SHP77 (cell line): ENCODE data around the gene CACNA1C.

ENCODE experiments used
- DNase-seq, 2 experiments: peaks; one replicate each; lab custom pipeline; 2025; lab: John Stamatoyannopoulos, UW

CACNA1C gene

DNA sequence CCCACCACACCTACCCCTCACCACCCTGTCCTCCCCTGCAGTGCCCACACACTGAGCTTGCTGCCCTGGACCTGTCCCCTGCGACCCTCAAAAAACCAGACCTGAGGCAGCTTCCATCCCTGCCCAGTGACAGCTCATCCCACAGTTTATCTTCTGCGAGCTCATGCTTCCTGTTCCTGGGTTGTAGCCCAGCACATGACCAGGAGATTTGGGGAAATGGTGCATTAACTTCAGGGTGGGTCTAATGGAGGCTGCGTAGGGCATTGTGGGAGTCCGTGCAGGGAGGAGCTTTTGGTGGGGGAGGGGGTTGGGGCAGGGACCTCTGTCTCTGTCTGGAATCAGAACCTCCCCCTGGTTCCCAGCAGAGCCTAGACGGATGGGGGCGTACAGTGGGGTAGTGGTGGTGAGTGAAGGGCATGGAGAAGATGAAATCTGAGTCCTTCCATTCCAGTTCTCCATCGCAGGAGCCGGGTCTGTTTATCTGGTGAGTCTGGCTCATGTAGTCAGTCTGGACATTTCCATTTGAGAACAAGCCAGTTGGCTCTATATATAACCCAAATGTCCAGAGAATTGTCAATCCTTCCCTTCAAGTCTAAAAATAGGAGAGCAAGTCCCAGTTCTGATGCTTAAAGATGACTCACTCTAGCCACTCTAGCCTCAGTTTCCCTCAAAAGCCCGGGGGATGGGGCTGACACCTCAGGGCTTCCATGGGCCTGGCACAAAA, 270.9 kb downstream of the CACNA1C start:
- peak; percentile 40 to 60 for DNase-seq

DNA sequence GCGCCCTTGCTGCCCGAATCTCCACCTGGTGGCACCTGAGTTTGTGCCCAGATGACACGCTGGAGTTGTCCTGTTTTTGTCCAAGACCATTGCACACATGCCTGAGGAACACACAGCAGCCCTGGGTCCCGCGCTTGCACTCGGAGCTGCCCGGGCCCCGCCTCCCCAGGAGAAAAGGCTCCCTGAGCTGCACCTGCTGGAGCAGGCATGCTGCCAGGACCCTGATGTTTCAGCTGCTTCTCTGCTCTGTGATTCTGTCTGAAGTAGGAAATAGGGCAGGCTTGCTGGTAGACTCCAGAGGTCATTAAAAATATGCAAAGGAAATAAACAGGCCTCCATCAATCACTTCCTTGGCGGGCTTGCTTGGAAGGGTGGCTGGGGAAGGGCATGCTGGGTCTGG, 271.6 kb downstream of the CACNA1C start:
- peak; percentile 73 to 79 for DNase-seq

- DNase-seq: no peak
Measured at GRCh38 chr12:2325519-2325918, 272.7 kb downstream of the CACNA1C start.

GRCh38 chr12:2326470-2326869, 273.7 kb downstream of the CACNA1C start:
- DNase-seq: no peak

- no peak for DNase-seq
Measured at GRCh38 chr12:2328661-2329060, 275.9 kb downstream of the CACNA1C start.

DNA sequence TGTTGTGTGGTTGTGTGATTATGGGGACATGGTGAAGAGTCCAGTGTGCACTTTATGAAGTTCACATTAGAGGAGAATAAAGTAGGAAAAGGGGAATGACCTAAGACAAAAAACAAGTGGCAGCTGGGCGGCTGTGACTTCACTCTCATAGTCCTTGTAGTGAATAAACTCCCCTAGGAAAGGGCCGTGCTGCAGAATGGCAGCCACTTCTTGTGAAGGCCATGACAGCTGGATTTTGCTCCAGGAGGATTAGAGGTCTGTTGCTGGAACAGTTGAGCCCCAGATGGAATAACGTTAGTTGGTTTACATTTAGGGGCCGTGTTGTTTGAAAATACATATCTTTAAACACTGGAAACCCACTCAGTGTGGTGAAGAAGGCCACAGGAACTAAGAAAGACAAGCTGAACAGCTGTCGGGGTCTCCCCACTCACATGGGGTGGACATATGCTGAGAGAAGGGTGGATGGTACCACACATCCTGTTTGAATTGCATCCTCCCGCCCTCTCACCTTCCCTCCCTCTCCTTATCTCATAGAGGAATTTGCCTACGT, 276.9 kb downstream of the CACNA1C start:
- no peak for DNase-seq

GRCh38 chr12:2332236-2332635, 279.4 kb downstream of the CACNA1C start:
- DNase-seq: no peak

GRCh38 chr12:2332947-2333346, 280.2 kb downstream of the CACNA1C start:
- DNase-seq: no peak

- no peak for DNase-seq
Measured at GRCh38 chr12:2333491-2334195, 280.9 kb downstream of the CACNA1C start.

DNA sequence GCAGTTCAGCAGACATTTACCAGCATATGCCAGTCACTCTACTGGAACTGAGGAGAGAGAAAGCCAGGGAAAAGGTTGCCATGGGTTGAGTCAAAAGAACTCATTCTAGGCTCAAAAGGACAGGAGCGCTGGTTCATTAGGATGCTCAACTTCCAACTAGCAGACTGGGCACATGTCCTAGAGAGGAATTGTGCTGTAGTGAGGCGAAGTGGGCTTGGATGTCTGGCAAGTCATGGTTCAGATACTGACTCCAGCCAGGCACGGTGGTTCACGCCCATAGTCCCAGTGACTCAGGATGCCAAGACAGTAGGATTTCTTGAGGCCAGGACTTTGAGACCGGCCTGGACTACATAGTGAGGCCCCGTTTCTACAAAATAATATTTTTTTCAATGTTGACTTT, 281.5 kb downstream of the CACNA1C start:
- no peak for DNase-seq

DNA sequence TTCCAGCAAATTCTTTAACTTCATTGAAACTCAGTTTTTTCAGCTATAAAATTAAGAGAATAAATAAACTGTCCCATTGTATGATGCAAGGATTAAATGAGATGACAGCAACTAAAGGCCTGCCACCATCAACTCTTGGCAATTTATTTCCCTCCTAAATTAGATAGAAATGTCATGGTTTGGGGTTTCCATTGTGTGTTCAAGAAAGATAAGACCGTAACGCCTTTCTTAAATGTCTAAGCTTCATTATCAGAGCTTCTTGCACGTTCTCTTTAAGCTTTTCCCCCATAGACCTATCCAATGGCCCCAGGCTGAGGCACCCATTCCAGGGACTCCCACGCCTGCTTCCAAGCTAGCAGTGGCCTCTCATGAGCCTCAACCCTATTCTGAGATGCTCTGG, 281.9 kb downstream of the CACNA1C start:
- DNase-seq: no peak

DNA sequence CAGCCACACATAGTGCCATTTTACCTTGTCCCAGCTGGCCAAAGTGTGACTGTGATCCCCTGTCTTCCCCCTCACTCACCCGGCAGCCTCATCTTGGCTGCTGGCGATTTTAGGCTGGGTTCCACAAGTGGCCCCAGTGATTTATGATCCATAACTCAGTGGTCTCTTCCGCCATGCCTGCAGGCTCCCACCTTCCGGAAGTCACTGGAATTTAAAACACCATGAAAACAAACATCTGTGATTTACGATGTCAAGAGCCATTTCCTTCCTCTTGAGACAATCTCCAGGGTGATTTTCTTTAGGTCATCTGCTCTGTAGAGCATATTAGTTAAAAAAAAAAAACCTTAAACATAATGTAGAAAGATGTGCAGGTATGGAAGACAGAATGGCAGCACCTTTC, 282.3 kb downstream of the CACNA1C start:
- DNase-seq: no peak

DNA sequence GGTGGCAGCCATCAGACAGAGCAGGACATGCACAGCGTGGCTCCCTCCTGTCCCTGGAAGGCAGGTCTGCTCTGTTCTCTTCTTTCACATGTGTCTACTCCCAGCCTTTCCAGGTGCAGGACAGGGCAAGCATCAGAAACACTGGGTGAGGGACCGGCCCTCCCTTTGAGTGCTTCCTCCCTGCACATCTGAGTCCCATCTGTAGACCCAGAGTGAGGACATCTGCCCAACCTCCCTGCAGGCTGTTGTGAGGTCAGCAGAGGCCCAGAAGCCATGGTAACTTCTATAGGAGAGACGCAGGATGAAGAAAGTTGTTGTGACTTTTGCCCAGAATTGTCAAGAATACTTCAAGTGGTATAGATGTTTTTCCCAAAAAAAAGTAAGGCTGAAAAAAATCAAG, 282.7 kb downstream of the CACNA1C start:
- DNase-seq: peak in 1 of 2 experiments; percentile 6

- DNase-seq: no peak
Measured at GRCh38 chr12:2335916-2336315, 283.1 kb downstream of the CACNA1C start.

- no peak for DNase-seq
Measured at GRCh38 chr12:2336409-2336829, 283.6 kb downstream of the CACNA1C start.

DNA sequence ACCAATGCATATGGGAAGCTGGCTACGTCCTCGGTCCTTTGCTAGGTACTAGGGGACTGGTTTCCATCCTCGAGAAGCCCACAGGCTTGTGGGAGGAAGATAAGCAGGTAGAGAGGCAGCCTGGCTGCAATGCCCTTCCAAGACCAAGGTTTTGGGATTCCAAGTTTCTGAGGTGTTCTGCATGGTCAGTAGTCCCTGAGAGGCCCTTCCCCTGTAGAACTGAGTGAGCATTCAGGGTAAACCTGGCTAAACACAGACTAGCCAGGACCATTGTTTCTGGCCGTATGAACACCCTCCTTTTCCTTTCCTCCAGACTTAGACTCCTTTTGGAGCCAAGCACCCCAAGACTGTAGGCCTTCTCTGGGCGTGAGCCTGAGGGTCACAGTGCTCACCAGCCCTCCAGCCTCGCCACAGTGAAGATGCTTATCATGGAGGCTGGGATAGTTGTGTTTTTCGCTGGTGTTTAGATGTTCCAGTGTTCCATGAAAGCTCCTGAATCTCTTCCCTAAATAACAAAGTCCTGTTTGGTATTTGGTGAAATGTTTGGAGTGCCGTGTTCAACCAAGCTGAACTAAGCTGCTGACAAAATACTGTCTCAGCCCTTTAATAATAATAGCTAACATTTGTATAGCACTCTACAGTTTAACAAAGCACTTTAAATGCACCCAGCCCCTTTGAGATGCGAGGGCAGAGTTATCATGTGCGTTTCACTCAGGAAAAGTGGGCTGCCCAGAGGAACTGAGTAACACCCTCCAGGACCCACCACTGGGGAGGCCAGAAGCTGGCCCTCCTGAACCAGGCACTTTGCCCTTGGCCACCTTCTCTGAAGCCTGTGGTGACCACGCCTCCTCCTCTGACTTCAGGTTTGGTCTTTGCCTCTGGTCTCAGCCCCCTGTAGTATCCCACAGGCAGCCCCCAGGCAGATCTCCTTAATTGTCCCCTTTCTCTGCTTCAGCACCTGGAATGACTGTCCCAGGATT, 284.5 kb downstream of the CACNA1C start:
- DNase-seq: no peak

DNA sequence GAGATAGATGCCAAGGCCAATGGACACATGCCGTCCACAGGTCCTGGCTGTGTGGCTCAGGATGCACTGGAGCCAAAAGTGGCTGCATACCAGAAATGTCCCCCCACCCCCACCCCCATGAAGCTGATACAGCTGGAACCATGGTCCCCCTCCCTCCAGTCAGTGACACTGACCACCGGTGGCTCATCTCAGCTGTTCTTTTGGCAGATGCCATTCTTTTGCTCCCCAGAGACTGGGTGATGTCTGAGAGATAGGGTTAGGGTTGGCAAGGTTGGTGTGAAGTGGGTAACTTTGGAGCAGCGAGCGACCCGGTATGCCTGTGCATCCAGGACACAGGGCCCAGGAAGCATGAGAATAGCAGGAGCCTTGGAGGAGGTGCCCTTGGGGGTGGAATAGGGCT, 285.6 kb downstream of the CACNA1C start:
- DNase-seq: no peak

- no peak for DNase-seq
Measured at GRCh38 chr12:2338991-2339431, 286.2 kb downstream of the CACNA1C start.

GRCh38 chr12:2341051-2341751, 288.4 kb downstream of the CACNA1C start:
- no peak for DNase-seq

DNA sequence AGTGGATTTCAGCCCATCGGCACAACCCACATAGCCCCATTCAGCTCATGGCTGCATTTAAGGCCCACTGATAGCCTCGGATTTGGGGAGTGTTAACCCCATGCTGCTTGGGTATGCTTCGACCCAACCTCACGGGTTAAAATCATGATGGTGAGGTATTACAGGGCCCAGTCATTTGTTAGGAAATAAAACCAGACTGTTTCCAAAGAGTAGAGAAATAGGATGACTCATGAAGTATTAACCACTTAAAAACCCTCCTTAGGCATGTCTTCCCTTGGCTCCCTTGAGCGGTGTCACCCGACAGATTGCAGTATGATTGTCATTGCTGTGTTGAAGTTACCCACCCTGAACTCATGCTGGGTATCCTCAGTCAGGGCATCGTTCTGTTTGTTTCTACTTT, 289.1 kb downstream of the CACNA1C start:
- no peak for DNase-seq

- no peak for DNase-seq
Measured at GRCh38 chr12:2343681-2344080, 290.9 kb downstream of the CACNA1C start.
